ENCODE data around the gene C17orf67. TPM values are rescaled to one million over a fixed set of nuclear protein-coding genes. Genes with fewer than 3 reads are reported as not detected.

The C17orf67 gene
- total and polyA plus RNA-seq, 2 of the 13 experiments (the other 11 are each of a cell fraction or from before 2014, with no cell fraction given): 0.41 to 0.86 TPM

DNA sequence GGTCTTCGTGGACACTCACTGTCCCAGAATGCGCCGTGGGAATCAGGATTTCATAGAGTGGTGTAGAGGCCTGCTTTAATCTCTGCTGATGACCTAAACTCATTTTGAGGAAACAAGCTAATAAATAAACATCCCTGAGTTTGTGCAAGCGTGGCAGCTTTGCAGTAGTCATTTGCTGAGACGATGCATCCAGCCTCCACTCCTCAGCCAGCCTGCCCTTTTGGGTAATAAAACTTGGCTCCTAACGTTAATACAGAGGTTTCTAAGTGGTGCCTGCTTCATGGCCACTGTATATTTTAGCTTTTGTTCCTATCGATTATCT lies 1.5 kb upstream of the C17orf67 start (continued):
- TF ChIP-seq ZNF609 (CRISPR knock-in tag; IDR thresholded peaks at IDR 0.05; ENCODE audit: borderline replicate concordance) (no peak), JDP2 (CRISPR knock-in tag; IDR thresholded peaks at IDR 0.05; ENCODE audit: borderline replicate concordance) (no peak), YEATS4 (CRISPR knock-in tag; IDR thresholded peaks at IDR 0.05; ENCODE audit: borderline replicate concordance) (no peak), ZMAT5 (CRISPR knock-in tag; IDR thresholded peaks at IDR 0.05; ENCODE audit: borderline replicate concordance, low read depth) (no peak)
- TF ChIP-seq, protein P1, sequence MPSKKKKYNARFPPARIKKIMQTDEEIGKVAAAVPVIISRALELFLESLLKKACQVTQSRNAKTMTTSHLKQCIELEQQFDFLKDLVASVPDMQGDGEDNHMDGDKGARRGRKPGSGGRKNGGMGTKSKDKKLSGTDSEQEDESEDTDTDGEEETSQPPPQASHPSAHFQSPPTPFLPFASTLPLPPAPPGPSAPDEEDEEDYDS (CRISPR knock-in tag; IDR thresholded peaks at IDR 0.05): no peak
